HepG2 (cell line): Measurements from ENCODE around the gene ACACB. TPM values are rescaled to one million over a fixed set of nuclear protein-coding genes. Genes with fewer than 3 reads are reported as not detected.

Experiments used
- ESRRA ChIP-seq: sonication (generic); formaldehyde crosslinking; IDR thresholded peaks from 2 replicates; pipeline ENCODE4 v1.5.1; 2020; ENCODE audit warnings: mild to moderate bottlenecking, low read depth, missing genetic modification reagents
- FOXJ3 ChIP-seq: sonication (generic); formaldehyde crosslinking; IDR thresholded peaks from 2 replicates; pipeline ENCODE4 v1.4.0; 2020; ENCODE audit warnings: missing genetic modification reagents, mild to moderate bottlenecking, borderline replicate concordance
- HDAC1 ChIP-seq: sonication (generic); formaldehyde crosslinking; IDR thresholded peaks from 2 replicates; pipeline ENCODE4 v1.5.1; 2020; ENCODE audit warnings: mild to moderate bottlenecking, missing genetic modification reagents
- HNRNPK ChIP-seq: fragments of 200-400 bp; formaldehyde crosslinking; IDR thresholded peaks from 2 replicates; pipeline ENCODE4 v1.6.1; 2018; ENCODE audit warnings: low read length, low read depth, moderate library complexity, mild to moderate bottlenecking; ENCODE audit not compliant: poor library complexity, severe bottlenecking
- KLF6 ChIP-seq: IDR thresholded peaks from 2 replicates; pipeline ENCODE4 v1.8.0; 2016; ENCODE audit warnings: missing biosample characterization, missing genetic modification reagents
- LCORL ChIP-seq, 2 experiments: fragments of 450-650 bp in 1 of 2; sonication (generic) in 1 of 2; formaldehyde crosslinking in 1 of 2; IDR thresholded peaks; 2 replicates each; pipeline versions ENCODE4 v1.5.0 to v1.6.1; 2017 to 2020; ENCODE audit warnings: antibody characterized with exemption in 1 of 2, missing genetic modification reagents in 1 of 2
- POLR2G ChIP-seq: fragments of 200-400 bp; formaldehyde crosslinking; IDR thresholded peaks from 2 replicates; pipeline ENCODE4 v1.6.1; 2018; ENCODE audit warnings: mild to moderate bottlenecking, low read depth, low read length, moderate library complexity
- SAP130 ChIP-seq: IDR thresholded peaks from 2 replicates; pipeline ENCODE4 v1.6.1; 2016; ENCODE audit warnings: low read depth
- SNRNP70 ChIP-seq: fragments of 200-400 bp; formaldehyde crosslinking; IDR thresholded peaks from 2 replicates; pipeline ENCODE4 v1.6.1; 2017; ENCODE audit warnings: mild to moderate bottlenecking, low read depth, low read length, moderate library complexity
- TEAD3 ChIP-seq: optimal IDR thresholded peaks from 2 replicates; pipeline ENCODE3; 2016; ENCODE audit warnings: borderline replicate concordance
- ZNF629 ChIP-seq: sonication (generic); formaldehyde crosslinking; conservative IDR thresholded peaks from 2 replicates; pipeline ENCODE4 v1.5.0; 2020; ENCODE audit warnings: missing genetic modification reagents
- ZNF766 ChIP-seq: sonication (generic); formaldehyde crosslinking; IDR thresholded peaks from 2 replicates; pipeline ENCODE4 v1.5.0; 2020; ENCODE audit warnings: missing genetic modification reagents, borderline replicate concordance
- ZNF782 ChIP-seq: sonication (generic); formaldehyde crosslinking; IDR thresholded peaks from 2 replicates; pipeline ENCODE4 v1.4.0; 2020; ENCODE audit warnings: missing genetic modification reagents, mild to moderate bottlenecking, borderline replicate concordance
- ZSCAN22 ChIP-seq: sonication (generic); formaldehyde crosslinking; IDR thresholded peaks from 2 replicates; pipeline ENCODE4 v1.4.0; 2020; ENCODE audit warnings: mild to moderate bottlenecking, missing genetic modification reagents
- polyA plus RNA-seq, 8 experiments: library from polyadenylated mRNA; depleted of rRNA in 3 of 8; stranded (reverse) in 7 of 8; unstranded in 1 of 8; fragments of >200 nt; fragmentation: Illumina TruSeq in 4 of 8; extraction: Trizol in 4 of 8; gene quantifications; 2 replicates each; pipeline versions ENCODE4 v1.2.1 to v1.2.3, GENCODE V29; 2011 to 2016; ENCODE audit warnings: low read depth in 4 of 8, missing spikeins in 1 of 8, mixed read lengths in 1 of 8; ENCODE audit not compliant: insufficient read depth in 1 of 8
- total RNA-seq, 5 experiments: library from RNA; depleted of rRNA; stranded (reverse); fragments of >200 nt; fragmentation: Illumina TruSeq; extraction: Trizol; gene quantifications; 2 replicates each; pipeline ENCODE4 v1.2.3, GENCODE V29; 2016; ENCODE audit warnings: low read depth in 1 of 5
- TF ChIP-seq, protein P1 (sequence below): sonication (generic); formaldehyde crosslinking; IDR thresholded peaks from 2 replicates; pipeline ENCODE4 v1.4.0; 2020; ENCODE audit warnings: mild to moderate bottlenecking, missing genetic modification reagents, borderline replicate concordance
- TF ChIP-seq, protein P2 (sequence below): sonication (generic); formaldehyde crosslinking; IDR thresholded peaks from 2 replicates; pipeline ENCODE4 v1.8.1; 2023; ENCODE audit warnings: missing genetic modification reagents, inconsistent platforms, borderline replicate concordance
- TF ChIP-seq, protein P3 (sequence below): sonication (generic); formaldehyde crosslinking; conservative IDR thresholded peaks from 2 replicates; pipeline ENCODE4 v1.4.0; 2020; ENCODE audit warnings: missing genetic modification reagents
- TF ChIP-seq, protein P4 (sequence below): sonication (generic); formaldehyde crosslinking; conservative IDR thresholded peaks from 2 replicates; pipeline ENCODE4 v1.4.0; 2020; ENCODE audit warnings: mild to moderate bottlenecking, missing genetic modification reagents, moderate library complexity

ACACB gene
- total and polyA plus RNA-seq, 2 of the 13 experiments (the other 11 are each of a cell fraction or from before 2014, with no cell fraction given), result 6.2 to 8.6 TPM

DNA sequence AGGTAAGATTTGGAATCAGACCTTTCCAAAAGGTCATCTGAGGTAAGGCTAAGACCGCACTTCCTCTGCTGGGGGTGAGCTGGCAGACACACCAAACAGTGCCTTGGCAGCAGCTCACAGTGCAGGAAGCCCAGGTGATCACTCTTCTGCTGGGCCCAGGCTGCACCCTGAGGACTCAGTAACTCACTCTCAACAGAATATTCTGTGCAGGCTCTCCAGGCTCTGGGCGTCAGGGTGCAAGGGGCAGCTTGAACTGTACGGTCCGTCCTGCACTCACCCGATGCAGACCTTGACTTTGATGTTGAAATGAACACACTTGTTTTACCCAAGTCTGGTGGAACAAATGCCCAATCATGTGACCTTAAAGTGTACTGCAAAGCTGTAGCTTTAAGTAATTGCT lies 29.1 kb upstream of the ACACB start (continued):
- TF ChIP-seq, protein P1, sequence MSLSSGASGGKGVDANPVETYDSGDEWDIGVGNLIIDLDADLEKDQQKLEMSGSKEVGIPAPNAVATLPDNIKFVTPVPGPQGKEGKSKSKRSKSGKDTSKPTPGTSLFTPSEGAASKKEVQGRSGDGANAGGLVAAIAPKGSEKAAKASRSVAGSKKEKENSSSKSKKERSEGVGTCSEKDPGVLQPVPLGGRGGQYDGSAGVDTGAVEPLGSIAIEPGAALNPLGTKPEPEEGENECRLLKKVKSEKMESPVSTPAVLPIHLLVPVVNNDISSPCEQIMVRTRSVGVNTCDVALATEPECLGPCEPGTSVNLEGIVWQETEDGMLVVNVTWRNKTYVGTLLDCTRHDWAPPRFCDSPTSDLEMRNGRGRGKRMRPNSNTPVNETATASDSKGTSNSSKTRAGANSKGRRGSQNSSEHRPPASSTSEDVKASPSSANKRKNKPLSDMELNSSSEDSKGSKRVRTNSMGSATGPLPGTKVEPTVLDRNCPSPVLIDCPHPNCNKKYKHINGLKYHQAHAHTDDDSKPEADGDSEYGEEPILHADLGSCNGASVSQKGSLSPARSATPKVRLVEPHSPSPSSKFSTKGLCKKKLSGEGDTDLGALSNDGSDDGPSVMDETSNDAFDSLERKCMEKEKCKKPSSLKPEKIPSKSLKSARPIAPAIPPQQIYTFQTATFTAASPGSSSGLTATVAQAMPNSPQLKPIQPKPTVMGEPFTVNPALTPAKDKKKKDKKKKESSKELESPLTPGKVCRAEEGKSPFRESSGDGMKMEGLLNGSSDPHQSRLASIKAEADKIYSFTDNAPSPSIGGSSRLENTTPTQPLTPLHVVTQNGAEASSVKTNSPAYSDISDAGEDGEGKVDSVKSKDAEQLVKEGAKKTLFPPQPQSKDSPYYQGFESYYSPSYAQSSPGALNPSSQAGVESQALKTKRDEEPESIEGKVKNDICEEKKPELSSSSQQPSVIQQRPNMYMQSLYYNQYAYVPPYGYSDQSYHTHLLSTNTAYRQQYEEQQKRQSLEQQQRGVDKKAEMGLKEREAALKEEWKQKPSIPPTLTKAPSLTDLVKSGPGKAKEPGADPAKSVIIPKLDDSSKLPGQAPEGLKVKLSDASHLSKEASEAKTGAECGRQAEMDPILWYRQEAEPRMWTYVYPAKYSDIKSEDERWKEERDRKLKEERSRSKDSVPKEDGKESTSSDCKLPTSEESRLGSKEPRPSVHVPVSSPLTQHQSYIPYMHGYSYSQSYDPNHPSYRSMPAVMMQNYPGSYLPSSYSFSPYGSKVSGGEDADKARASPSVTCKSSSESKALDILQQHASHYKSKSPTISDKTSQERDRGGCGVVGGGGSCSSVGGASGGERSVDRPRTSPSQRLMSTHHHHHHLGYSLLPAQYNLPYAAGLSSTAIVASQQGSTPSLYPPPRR, result peak; percentile 31; the same call in 1 of the 2 replicates
- TF ChIP-seq ZSCAN22 (CRISPR knock-in tag), result no peak
- no peak for TF ChIP-seq KLF6 (CRISPR knock-in tag)
- TF ChIP-seq ESRRA (CRISPR knock-in tag), result 0 out of 2 replicates have a peak, but pooled peaks have one; percentile 47
- TF ChIP-seq LCORL (IDR thresholded peaks at IDR 0.05), result no peak
- TF ChIP-seq LCORL (CRISPR knock-in tag; IDR thresholded peaks at IDR 0.05), result peak; percentile 63
- TF ChIP-seq SAP130 (CRISPR knock-in tag), result peak; percentile 60
- no peak; the same call in 1 of the 2 replicates for TF ChIP-seq FOXJ3 (CRISPR knock-in tag)
- TF ChIP-seq TEAD3 (CRISPR knock-in tag), result peak; percentile 41
- peak; percentile 54; the same call in 1 of the 2 replicates for TF ChIP-seq HDAC1 (CRISPR knock-in tag)
- TF ChIP-seq, protein P2, sequence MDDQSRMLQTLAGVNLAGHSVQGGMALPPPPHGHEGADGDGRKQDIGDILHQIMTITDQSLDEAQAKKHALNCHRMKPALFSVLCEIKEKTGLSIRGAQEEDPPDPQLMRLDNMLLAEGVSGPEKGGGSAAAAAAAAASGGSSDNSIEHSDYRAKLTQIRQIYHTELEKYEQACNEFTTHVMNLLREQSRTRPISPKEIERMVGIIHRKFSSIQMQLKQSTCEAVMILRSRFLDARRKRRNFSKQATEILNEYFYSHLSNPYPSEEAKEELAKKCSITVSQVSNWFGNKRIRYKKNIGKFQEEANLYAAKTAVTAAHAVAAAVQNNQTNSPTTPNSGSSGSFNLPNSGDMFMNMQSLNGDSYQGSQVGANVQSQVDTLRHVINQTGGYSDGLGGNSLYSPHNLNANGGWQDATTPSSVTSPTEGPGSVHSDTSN (CRISPR knock-in tag), result no peak
- no peak for TF ChIP-seq ZNF766 (CRISPR knock-in tag)
- TF ChIP-seq, protein P3, sequence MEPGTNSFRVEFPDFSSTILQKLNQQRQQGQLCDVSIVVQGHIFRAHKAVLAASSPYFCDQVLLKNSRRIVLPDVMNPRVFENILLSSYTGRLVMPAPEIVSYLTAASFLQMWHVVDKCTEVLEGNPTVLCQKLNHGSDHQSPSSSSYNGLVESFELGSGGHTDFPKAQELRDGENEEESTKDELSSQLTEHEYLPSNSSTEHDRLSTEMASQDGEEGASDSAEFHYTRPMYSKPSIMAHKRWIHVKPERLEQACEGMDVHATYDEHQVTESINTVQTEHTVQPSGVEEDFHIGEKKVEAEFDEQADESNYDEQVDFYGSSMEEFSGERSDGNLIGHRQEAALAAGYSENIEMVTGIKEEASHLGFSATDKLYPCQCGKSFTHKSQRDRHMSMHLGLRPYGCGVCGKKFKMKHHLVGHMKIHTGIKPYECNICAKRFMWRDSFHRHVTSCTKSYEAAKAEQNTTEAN, result peak; percentile 54; the same call in 1 of the 2 replicates
- TF ChIP-seq, protein P4, sequence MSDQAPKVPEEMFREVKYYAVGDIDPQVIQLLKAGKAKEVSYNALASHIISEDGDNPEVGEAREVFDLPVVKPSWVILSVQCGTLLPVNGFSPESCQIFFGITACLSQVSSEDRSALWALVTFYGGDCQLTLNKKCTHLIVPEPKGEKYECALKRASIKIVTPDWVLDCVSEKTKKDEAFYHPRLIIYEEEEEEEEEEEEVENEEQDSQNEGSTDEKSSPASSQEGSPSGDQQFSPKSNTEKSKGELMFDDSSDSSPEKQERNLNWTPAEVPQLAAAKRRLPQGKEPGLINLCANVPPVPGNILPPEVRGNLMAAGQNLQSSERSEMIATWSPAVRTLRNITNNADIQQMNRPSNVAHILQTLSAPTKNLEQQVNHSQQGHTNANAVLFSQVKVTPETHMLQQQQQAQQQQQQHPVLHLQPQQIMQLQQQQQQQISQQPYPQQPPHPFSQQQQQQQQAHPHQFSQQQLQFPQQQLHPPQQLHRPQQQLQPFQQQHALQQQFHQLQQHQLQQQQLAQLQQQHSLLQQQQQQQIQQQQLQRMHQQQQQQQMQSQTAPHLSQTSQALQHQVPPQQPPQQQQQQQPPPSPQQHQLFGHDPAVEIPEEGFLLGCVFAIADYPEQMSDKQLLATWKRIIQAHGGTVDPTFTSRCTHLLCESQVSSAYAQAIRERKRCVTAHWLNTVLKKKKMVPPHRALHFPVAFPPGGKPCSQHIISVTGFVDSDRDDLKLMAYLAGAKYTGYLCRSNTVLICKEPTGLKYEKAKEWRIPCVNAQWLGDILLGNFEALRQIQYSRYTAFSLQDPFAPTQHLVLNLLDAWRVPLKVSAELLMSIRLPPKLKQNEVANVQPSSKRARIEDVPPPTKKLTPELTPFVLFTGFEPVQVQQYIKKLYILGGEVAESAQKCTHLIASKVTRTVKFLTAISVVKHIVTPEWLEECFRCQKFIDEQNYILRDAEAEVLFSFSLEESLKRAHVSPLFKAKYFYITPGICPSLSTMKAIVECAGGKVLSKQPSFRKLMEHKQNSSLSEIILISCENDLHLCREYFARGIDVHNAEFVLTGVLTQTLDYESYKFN, result peak; percentile 63
- TF ChIP-seq POLR2G, result 0 out of 2 replicates have a peak, but pooled peaks have one; percentile 25
- TF ChIP-seq ZNF782 (CRISPR knock-in tag), result no peak
- no peak for TF ChIP-seq HNRNPK
- no peak for TF ChIP-seq SNRNP70
- no peak for TF ChIP-seq ZNF629
